ENCODE data around the gene PHACTR3. TPM values are rescaled to one million over a fixed set of nuclear protein-coding genes. Genes with fewer than 3 reads are reported as not detected.

The PHACTR3 gene
- total RNA-seq, 1 experiment from 2014 or later: 0.10 TPM

- Histone ChIP-seq H3K27me3 (ENCODE audit: control insufficient read depth, insufficient read depth, low read length) (peaks cover 22% of the 10 kb centered on the region; the same call in 1 of the 2 replicates), H3K9me3 (ENCODE audit: control insufficient read depth, insufficient read depth, low read depth, low read length) (no peaks in the 10 kb centered on the region), H3K36me3 (ENCODE audit: control insufficient read depth, insufficient read depth, low read length) (no peaks in the 10 kb centered on the region), H3K4me3 (ENCODE audit: low read depth in 2 of 2, low read length in 2 of 2) (no peak overlapping the region), H3K4me1 (ENCODE audit: control insufficient read depth, insufficient read depth, low read length) (no peaks in the 10 kb centered on the region), H3K27ac (ENCODE audit: low read length) (no peak overlapping the region)
- CTCF ChIA-PET: no interaction called here
- DNase-seq (ENCODE audit: low read depth, low spot score): no peak
- no peak for TF ChIP-seq TCF7L2 (IDR thresholded peaks at IDR 0.05; ENCODE audit: low read depth, low read length)
- intact Hi-C loops (cut with micrococcal nuclease; ENCODE audit: unreplicated experiment): no loop called here
- no TSS peak for BruUV-seq (replicated peaks)
- POLR2A ChIA-PET: no interaction called here
- in situ Hi-C loops (cut with HindIII; ENCODE audit: low pct_unique_long_range_greater_than_20kb, low sequenced_read_pairs): no loop called here
- ATAC-seq: no peak
These were observed 4.1 kb downstream of the PHACTR3 start for GRCh38 chr20:59608396-59608795.

- Histone ChIP-seq H3K36me3 (ENCODE audit: control insufficient read depth, insufficient read depth, low read length) (no peaks in the 10 kb centered on the region), H3K4me3 (ENCODE audit: low read depth in 2 of 2, low read length in 2 of 2) (no peak overlapping the region), H3K4me1 (ENCODE audit: control insufficient read depth, insufficient read depth, low read length) (no peaks in the 10 kb centered on the region), H3K27me3 (ENCODE audit: control insufficient read depth, insufficient read depth, low read length) (peaks cover 22% of the 10 kb centered on the region; the same call in 1 of the 2 replicates), H3K9me3 (ENCODE audit: control insufficient read depth, insufficient read depth, low read depth, low read length) (no peaks in the 10 kb centered on the region), H3K27ac (ENCODE audit: low read length) (no peak overlapping the region)
- DNase-seq (ENCODE audit: low read depth, low spot score): no peak
- TF ChIP-seq TCF7L2 (IDR thresholded peaks at IDR 0.05; ENCODE audit: low read depth, low read length) (no peak), REST (IDR thresholded peaks at IDR 0.05; ENCODE audit: insufficient read depth in 1 of 2, low read depth in 2 of 2, low read length in 1 of 2) (no peak), SIN3A (IDR thresholded peaks at IDR 0.05; ENCODE audit: borderline replicate concordance, insufficient read depth, low read depth, low read length) (no peak), CTCF (IDR thresholded peaks at IDR 0.05) (no peak), POLR2AphosphoS5 (IDR thresholded peaks at IDR 0.05; ENCODE audit: low read depth, low read length) (no peak)
- CTCF ChIA-PET: no interaction called here
- in situ Hi-C loops (cut with HindIII; ENCODE audit: low pct_unique_long_range_greater_than_20kb, low sequenced_read_pairs): no loop called here
- no TSS peak for BruUV-seq (replicated peaks)
- ATAC-seq: no peak
- intact Hi-C loops (cut with micrococcal nuclease; ENCODE audit: unreplicated experiment): no loop called here
- POLR2A ChIA-PET: no interaction called here
These were observed 4.5 kb downstream of the PHACTR3 start for GRCh38 chr20:59608871-59609270.

GRCh38 chr20:59611286-59611685 is 6.9 kb downstream of the PHACTR3 start:
- DNase-seq (ENCODE audit: low read depth, low spot score) (no peak), ATAC-seq (no peak)
- Histone ChIP-seq H3K27me3 (ENCODE audit: control insufficient read depth, insufficient read depth, low read length) (peaks cover 20% of the 10 kb centered on the region; the same call in 1 of the 2 replicates), H3K9me3 (ENCODE audit: control insufficient read depth, insufficient read depth, low read depth, low read length) (no peaks in the 10 kb centered on the region), H3K27ac (ENCODE audit: low read length) (no peak overlapping the region), H3K4me1 (ENCODE audit: control insufficient read depth, insufficient read depth, low read length) (no peaks in the 10 kb centered on the region), H3K36me3 (ENCODE audit: control insufficient read depth, insufficient read depth, low read length) (no peaks in the 10 kb centered on the region), H3K4me3 (ENCODE audit: low read depth in 2 of 2, low read length in 2 of 2) (no peak overlapping the region)
- ChIA-PET POLR2A (no interaction called here), CTCF (no interaction called here)
- intact Hi-C loops (cut with micrococcal nuclease; ENCODE audit: unreplicated experiment) (no loop called here), in situ Hi-C loops (cut with HindIII; ENCODE audit: low pct_unique_long_range_greater_than_20kb, low sequenced_read_pairs) (no loop called here)
- no TSS peak for BruUV-seq (replicated peaks)
- TF ChIP-seq POLR2AphosphoS5 (IDR thresholded peaks at IDR 0.05; ENCODE audit: low read depth, low read length) (no peak), REST (IDR thresholded peaks at IDR 0.05; ENCODE audit: insufficient read depth in 1 of 2, low read depth in 2 of 2, low read length in 1 of 2) (no peak), TCF7L2 (IDR thresholded peaks at IDR 0.05; ENCODE audit: low read depth, low read length) (no peak), SIN3A (IDR thresholded peaks at IDR 0.05; ENCODE audit: borderline replicate concordance, insufficient read depth, low read depth, low read length) (no peak), CTCF (IDR thresholded peaks at IDR 0.05) (no peak)
